Lower lobe of right lung (tissue), 2 donors: ENCODE measurements around the gene GTSE1. TPM values are rescaled to one million over a fixed set of nuclear protein-coding genes. Genes with fewer than 3 reads are reported as not detected.

Experiments
- ATAC-seq, 2 donors: fragments of 200-7000 bp; cut with Tn5 transposase; one replicate each; pipeline ENCODE4 v1.9.1; 2020 to 2022; ENCODE audit warnings: mild to moderate bottlenecking in 2 of 2, moderate library complexity in 2 of 2
- DNase-seq: peaks from one replicate; pipeline ENCODE4 v3.0.0-alpha.2; 2020
- H3K27ac ChIP-seq: fragments of 200-600 bp; one replicate; pipeline ENCODE4 v1.8.0; 2022
- H3K27me3 ChIP-seq: fragments of 200-600 bp; one replicate; pipeline ENCODE4 v1.8.0; 2022; ENCODE audit warnings: low read depth
- H3K36me3 ChIP-seq: fragments of 200-600 bp; one replicate; pipeline ENCODE4 v1.8.0; 2022; ENCODE audit warnings: mild to moderate bottlenecking
- H3K4me1 ChIP-seq: fragments of 200-600 bp; one replicate; pipeline ENCODE4 v1.8.0; 2022
- H3K4me3 ChIP-seq: fragments of 200-600 bp; one replicate; pipeline ENCODE4 v1.8.0; 2022; ENCODE audit warnings: mild to moderate bottlenecking
- H3K9me3 ChIP-seq: fragments of 200-600 bp; one replicate; pipeline ENCODE4 v1.8.0; 2022
- intact Hi-C: fragments of 100-400 bp; cut with DNase I; formaldehyde crosslinking; loops from one replicate; pipeline ENCODE4 v1.11.0; 2022
- total RNA-seq: library from RNA; stranded (reverse); fragmentation: NEBNext Ultra II Directional; extraction: Animal tissue kit (Norgen Biotek cat#: 25700); gene quantifications from one replicate; pipeline ENCODE4 v1.2.1, GENCODE V29; 2021
- TF ChIP-seq, protein P1 (sequence below): fragments of 200-600 bp; IDR thresholded peaks from one replicate; pipeline ENCODE4 v1.8.0; 2022; ENCODE audit warnings: antibody characterized with exemption, mild to moderate bottlenecking
- donor health status: DM: no; HTN: yes; CAD: no; lungs with severe emphysema.

Gene GTSE1
- total RNA-seq, 1 donor from 2014 or later = 1.4 TPM

GRCh38 chr22:46364341-46365165, 67.9 kb downstream of the GTSE1 start:
- H3K27ac ChIP-seq = no peak overlapping the region
- peaks cover 12% of the 10 kb centered on the region for H3K27me3 ChIP-seq
- ATAC-seq (no peak), DNase-seq (peak; percentile 43)
- peaks cover 43% of the 10 kb centered on the region for H3K36me3 ChIP-seq
- no peaks in the 10 kb centered on the region for H3K4me1 ChIP-seq
- intact Hi-C loops = loop anchor here (10.0 kb wide), 1 partner anchor 180 kb away; no protein-coding TSS in a partner anchor
- H3K4me3 ChIP-seq = no peak overlapping the region
- TF ChIP-seq, protein P1, sequence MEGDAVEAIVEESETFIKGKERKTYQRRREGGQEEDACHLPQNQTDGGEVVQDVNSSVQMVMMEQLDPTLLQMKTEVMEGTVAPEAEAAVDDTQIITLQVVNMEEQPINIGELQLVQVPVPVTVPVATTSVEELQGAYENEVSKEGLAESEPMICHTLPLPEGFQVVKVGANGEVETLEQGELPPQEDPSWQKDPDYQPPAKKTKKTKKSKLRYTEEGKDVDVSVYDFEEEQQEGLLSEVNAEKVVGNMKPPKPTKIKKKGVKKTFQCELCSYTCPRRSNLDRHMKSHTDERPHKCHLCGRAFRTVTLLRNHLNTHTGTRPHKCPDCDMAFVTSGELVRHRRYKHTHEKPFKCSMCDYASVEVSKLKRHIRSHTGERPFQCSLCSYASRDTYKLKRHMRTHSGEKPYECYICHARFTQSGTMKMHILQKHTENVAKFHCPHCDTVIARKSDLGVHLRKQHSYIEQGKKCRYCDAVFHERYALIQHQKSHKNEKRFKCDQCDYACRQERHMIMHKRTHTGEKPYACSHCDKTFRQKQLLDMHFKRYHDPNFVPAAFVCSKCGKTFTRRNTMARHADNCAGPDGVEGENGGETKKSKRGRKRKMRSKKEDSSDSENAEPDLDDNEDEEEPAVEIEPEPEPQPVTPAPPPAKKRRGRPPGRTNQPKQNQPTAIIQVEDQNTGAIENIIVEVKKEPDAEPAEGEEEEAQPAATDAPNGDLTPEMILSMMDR = no peak
- H3K9me3 ChIP-seq = no peaks in the 10 kb centered on the region

DNA sequence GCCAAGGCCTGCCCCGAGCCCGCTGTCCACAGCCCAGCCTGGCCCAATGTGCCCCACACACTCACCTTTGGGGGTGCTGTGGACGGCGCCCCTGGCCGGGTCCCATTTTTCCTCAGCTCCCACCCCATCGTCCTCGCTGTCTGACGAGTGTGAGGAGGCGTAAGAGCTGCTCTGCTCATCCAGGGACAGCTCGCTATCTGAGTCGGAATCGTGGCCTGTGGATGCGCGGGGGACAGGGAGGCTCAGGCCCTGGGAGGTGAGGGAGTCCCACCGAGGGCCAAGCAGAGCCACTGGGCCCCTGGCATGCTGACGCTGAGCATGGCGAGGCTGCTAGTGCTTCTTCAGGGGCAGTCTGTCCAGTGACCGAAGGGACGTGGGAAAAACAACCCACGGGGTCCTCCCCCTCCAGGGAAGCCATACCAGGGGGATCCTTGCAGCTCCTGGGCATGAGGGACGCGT, 68.5 kb downstream of the GTSE1 start:
- TF ChIP-seq, protein P1 = no peak
- DNase-seq (peak; percentile 35), ATAC-seq (no peak)
- no peak overlapping the region for H3K4me3 ChIP-seq
- H3K4me1 ChIP-seq = no peaks in the 10 kb centered on the region
- no peaks in the 10 kb centered on the region for H3K9me3 ChIP-seq
- peaks cover 39% of the 10 kb centered on the region for H3K36me3 ChIP-seq
- no peak overlapping the region for H3K27ac ChIP-seq
- H3K27me3 ChIP-seq = peaks cover 12% of the 10 kb centered on the region
- intact Hi-C loops = loop anchor here (10.0 kb wide), 1 partner anchor 180 kb away; no protein-coding TSS in a partner anchor

- no peaks in the 10 kb centered on the region for H3K9me3 ChIP-seq
- intact Hi-C loops = loop anchor here (10.0 kb wide), 1 partner anchor 178 kb away; no protein-coding TSS in a partner anchor
- ATAC-seq = no peak
- H3K36me3 ChIP-seq = peaks cover 39% of the 10 kb centered on the region
- no peaks in the 10 kb centered on the region for H3K4me1 ChIP-seq
- TF ChIP-seq, protein P1 = no peak
- peaks cover 12% of the 10 kb centered on the region for H3K27me3 ChIP-seq
- H3K27ac ChIP-seq = no peak overlapping the region
- no peak overlapping the region for H3K4me3 ChIP-seq
- peak; percentile 40 for DNase-seq
Observed at GRCh38 chr22:46366327-46366731, 69.7 kb downstream of the GTSE1 start.

DNA sequence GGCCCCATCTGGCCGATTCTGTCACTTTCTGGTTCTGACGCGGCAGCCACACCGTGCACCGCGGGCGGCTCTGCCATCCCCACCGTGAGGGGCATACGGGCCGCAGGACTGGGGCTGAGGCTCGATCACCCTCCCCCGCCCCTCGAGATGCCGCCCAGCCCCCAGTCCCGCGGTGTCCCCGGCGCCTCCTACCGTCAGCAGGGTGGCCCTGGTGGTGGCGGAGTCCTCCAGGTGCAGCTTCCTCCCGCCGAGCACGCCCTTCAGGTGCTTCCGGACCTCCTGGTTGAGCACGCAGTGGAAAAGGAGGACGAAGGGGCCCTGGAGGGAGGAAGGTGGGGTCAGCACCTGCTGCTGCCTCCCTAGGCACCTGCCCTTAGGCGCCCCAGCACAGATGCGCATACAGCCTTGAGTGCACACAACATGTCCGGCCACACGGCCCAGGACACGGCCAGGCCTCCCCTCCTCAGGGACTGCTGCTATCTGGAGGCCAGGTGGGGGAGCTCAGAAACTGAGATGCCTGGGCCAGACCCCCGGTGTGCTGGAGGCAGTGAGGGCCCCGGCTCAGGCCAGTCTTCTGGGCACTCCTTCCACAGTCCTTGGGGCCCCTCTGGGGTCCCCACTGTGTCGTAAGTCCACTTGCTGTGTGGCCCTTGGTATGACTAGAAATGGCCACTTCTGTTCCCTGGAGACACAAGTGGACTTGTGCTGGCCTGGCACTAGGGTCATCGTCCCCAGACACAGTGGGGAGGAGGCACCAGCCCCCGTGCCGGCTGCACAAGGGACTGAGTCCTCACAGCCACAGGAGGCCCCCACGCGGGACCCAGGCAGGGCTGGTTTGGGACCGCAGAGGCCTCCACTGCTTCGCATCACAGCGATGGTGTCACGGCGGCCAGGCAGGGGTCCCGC, 70.4 kb downstream of the GTSE1 start:
- H3K4me3 ChIP-seq = no peak overlapping the region
- H3K27ac ChIP-seq = no peak overlapping the region
- H3K36me3 ChIP-seq = peaks cover 35% of the 10 kb centered on the region
- peak; percentile 45 for DNase-seq
- no peaks in the 10 kb centered on the region for H3K4me1 ChIP-seq
- intact Hi-C loops = loop anchor here (10.0 kb wide), 1 partner anchor 178 kb away; no protein-coding TSS in a partner anchor
- peaks cover 12% of the 10 kb centered on the region for H3K27me3 ChIP-seq
- TF ChIP-seq, protein P1 = no peak
- H3K9me3 ChIP-seq = no peaks in the 10 kb centered on the region
- peak in 1 of 2 donors; percentile 4 for ATAC-seq

GRCh38 chr22:46367707-46368191, 71.1 kb downstream of the GTSE1 start:
- Histone ChIP-seq H3K9me3 (no peaks in the 10 kb centered on the region), H3K4me1 (no peaks in the 10 kb centered on the region), H3K27me3 (peaks cover 16% of the 10 kb centered on the region), H3K27ac (no peak overlapping the region), H3K4me3 (no peak overlapping the region), H3K36me3 (peaks cover 30% of the 10 kb centered on the region)
- DNase-seq (peak; percentile 82), ATAC-seq (peak; percentile 77 to 86)
- intact Hi-C loops = loop anchor here (10.0 kb wide), 1 partner anchor 177 kb away; no protein-coding TSS in a partner anchor
- TF ChIP-seq, protein P1 = peak; percentile 87
